Liver (tissue), 9 donors: ENCODE measurements around the gene PNPLA3. TPM values are rescaled to one million over a fixed set of nuclear protein-coding genes. Genes with fewer than 3 reads are reported as not detected.

Experiments used
- DNase-seq: peaks from one replicate; pipeline ENCODE4 v3.0.0-alpha.2; 2017; ENCODE audit warnings: low spot score
- H3K27ac ChIP-seq, 2 donors: one replicate each; pipeline ENCODE4 v1.7.0; 2013; ENCODE audit warnings: inconsistent platforms in 2 of 2, low read length in 2 of 2, control low read depth in 1 of 2, low read depth in 1 of 2, mild to moderate bottlenecking in 1 of 2
- H3K27me3 ChIP-seq, 4 donors: one replicate each; pipeline versions ENCODE4 v1.6.1 to v1.7.0; 2013; ENCODE audit warnings: low read length in 3 of 4, inconsistent platforms in 1 of 4, mild to moderate bottlenecking in 1 of 4, moderate library complexity in 1 of 4; ENCODE audit not compliant: control insufficient read depth in 4 of 4, insufficient read depth in 4 of 4
- H3K36me3 ChIP-seq, 4 donors: one replicate each; pipeline versions ENCODE4 v1.6.1 to v1.7.0; 2013; ENCODE audit warnings: low read length in 3 of 4, mild to moderate bottlenecking in 3 of 4, low read depth in 1 of 4, moderate library complexity in 1 of 4; ENCODE audit not compliant: control insufficient read depth in 4 of 4, insufficient read depth in 3 of 4
- H3K4me1 ChIP-seq, 4 donors: one replicate each; pipeline versions ENCODE4 v1.6.1 to v1.7.0; 2013; ENCODE audit warnings: low read length in 3 of 4, mild to moderate bottlenecking in 3 of 4, moderate library complexity in 1 of 4; ENCODE audit not compliant: control insufficient read depth in 4 of 4, insufficient read depth in 4 of 4
- H3K4me3 ChIP-seq, 3 donors: one replicate each; pipeline versions ENCODE4 v1.6.1 to v1.7.0; 2013; ENCODE audit warnings: low read length in 3 of 3, control low read depth in 1 of 3, low read depth in 1 of 3, mild to moderate bottlenecking in 1 of 3
- H3K9ac ChIP-seq, 2 donors: one replicate each; pipeline ENCODE4 v1.7.0; 2013; ENCODE audit warnings: low read length in 2 of 2, mild to moderate bottlenecking in 2 of 2, moderate library complexity in 2 of 2, control low read depth in 1 of 2, low read depth in 1 of 2
- H3K9me3 ChIP-seq, 4 donors: one replicate each; pipeline versions ENCODE4 v1.6.1 to v1.7.0; 2013; ENCODE audit warnings: low read length in 3 of 4; ENCODE audit not compliant: control insufficient read depth in 4 of 4
- ATF3 ChIP-seq: IDR thresholded peaks from 2 replicates; pipeline ENCODE4 v1.6.1; 2016; ENCODE audit warnings: antibody characterized with exemption
- EGR1 ChIP-seq, 2 donors: IDR thresholded peaks; 2 replicates each; pipeline ENCODE4 v1.6.1; 2016 to 2018; ENCODE audit warnings: antibody characterized with exemption in 2 of 2, low read depth in 2 of 2
- FOXA1 ChIP-seq: IDR thresholded peaks from 2 replicates; pipeline ENCODE4 v1.6.1; 2016; ENCODE audit warnings: antibody characterized with exemption
- FOXA2 ChIP-seq: IDR thresholded peaks from 2 replicates; pipeline ENCODE4 v1.6.1; 2016; ENCODE audit warnings: antibody characterized with exemption
- GABPA ChIP-seq, 2 donors: IDR thresholded peaks in 1 of 2; conservative IDR thresholded peaks in 1 of 2; 2 replicates each; pipeline ENCODE4 v1.6.1; 2016; ENCODE audit warnings: antibody characterized with exemption in 2 of 2, mild to moderate bottlenecking in 1 of 2, moderate library complexity in 1 of 2
- HNF4A ChIP-seq, 2 donors: conservative IDR thresholded peaks; 2 replicates each; pipeline ENCODE4 v1.6.1; 2016; ENCODE audit warnings: antibody characterized with exemption in 2 of 2, mild to moderate bottlenecking in 2 of 2
- HNF4G ChIP-seq: IDR thresholded peaks from 2 replicates; pipeline ENCODE4 v1.6.1; 2016; ENCODE audit warnings: antibody characterized with exemption
- JUND ChIP-seq, 2 donors: IDR thresholded peaks; 2 replicates each; pipeline ENCODE4 v1.6.1; 2016; ENCODE audit warnings: antibody characterized with exemption in 2 of 2
- NR2F2 ChIP-seq: IDR thresholded peaks from 2 replicates; pipeline ENCODE4 v1.6.1; 2016; ENCODE audit warnings: antibody characterized with exemption
- RAD21 ChIP-seq, 2 donors: IDR thresholded peaks; 2 replicates each; pipeline ENCODE4 v1.6.1; 2016; ENCODE audit warnings: antibody characterized with exemption in 2 of 2, mild to moderate bottlenecking in 2 of 2
- RXRA ChIP-seq, 2 donors: IDR thresholded peaks; 2 replicates each; pipeline ENCODE4 v1.6.1; 2017 to 2018; ENCODE audit warnings: antibody characterized with exemption in 2 of 2, mild to moderate bottlenecking in 1 of 2
- SP1 ChIP-seq: IDR thresholded peaks from 2 replicates; pipeline ENCODE4 v1.6.1; 2018; ENCODE audit warnings: antibody characterized with exemption, mild to moderate bottlenecking
- TAF1 ChIP-seq: conservative IDR thresholded peaks from 2 replicates; pipeline ENCODE4 v1.6.1; 2016; ENCODE audit warnings: antibody characterized with exemption, mild to moderate bottlenecking
- YY1 ChIP-seq: IDR thresholded peaks from 2 replicates; pipeline ENCODE4 v1.6.1; 2016; ENCODE audit warnings: antibody characterized with exemption, mild to moderate bottlenecking
- ZBTB33 ChIP-seq: IDR thresholded peaks from 2 replicates; pipeline ENCODE4 v1.6.1; 2016; ENCODE audit warnings: antibody characterized with exemption
- WGBS: extraction: QIAGEN DNeasy Blood & Tissue Kit; methylation state at CpG from one replicate; pipeline ENCODE4 v1.1.7; 2013; 5-methylcytosine and 5-hydroxymethylcytosine counted together
- polyA plus RNA-seq, 2 donors: library from polyadenylated mRNA; stranded (reverse) in 1 of 2; unstranded in 1 of 2; fragments of 200-250 nt in 1 of 2; fragments of >200 nt in 1 of 2; fragmentation: Nextera tagmentation in 1 of 2; extraction: Ambion mirVana in 1 of 2; gene quantifications; one replicate each; pipeline versions ENCODE4 v1.2.1 to v1.2.3, GENCODE V29; 2013 to 2015
- total RNA-seq, 2 donors: library from RNA; depleted of rRNA; stranded (reverse); fragments of >200 nt; gene quantifications; one replicate each; pipeline ENCODE4 v1.2.3, GENCODE V29; 2014
- TF ChIP-seq, protein P1 (sequence below): fragments of 150-350 bp; IDR thresholded peaks from 2 replicates; pipeline ENCODE4 v1.5.1; 2017; ENCODE audit warnings: improper control_type of control experiment, low read depth, low read length; ENCODE audit not compliant: missing input control
- TF ChIP-seq, protein P2 (sequence below): IDR thresholded peaks from 2 replicates; pipeline ENCODE4 v1.6.1; 2016; ENCODE audit warnings: antibody characterized with exemption, mild to moderate bottlenecking
- TF ChIP-seq, protein P3 (sequence below): IDR thresholded peaks from 2 replicates; pipeline ENCODE4 v1.6.1; 2016; ENCODE audit warnings: antibody characterized with exemption
- donor health status: healthy.
- donor health status: healthy.
- donor health status: healthy.
- donor health status: healthy.
- donor health status: healthy.

Gene PNPLA3
- total and polyA plus RNA-seq, 4 donors, result 15.9 to 59.1 (median 24.8) TPM

DNA sequence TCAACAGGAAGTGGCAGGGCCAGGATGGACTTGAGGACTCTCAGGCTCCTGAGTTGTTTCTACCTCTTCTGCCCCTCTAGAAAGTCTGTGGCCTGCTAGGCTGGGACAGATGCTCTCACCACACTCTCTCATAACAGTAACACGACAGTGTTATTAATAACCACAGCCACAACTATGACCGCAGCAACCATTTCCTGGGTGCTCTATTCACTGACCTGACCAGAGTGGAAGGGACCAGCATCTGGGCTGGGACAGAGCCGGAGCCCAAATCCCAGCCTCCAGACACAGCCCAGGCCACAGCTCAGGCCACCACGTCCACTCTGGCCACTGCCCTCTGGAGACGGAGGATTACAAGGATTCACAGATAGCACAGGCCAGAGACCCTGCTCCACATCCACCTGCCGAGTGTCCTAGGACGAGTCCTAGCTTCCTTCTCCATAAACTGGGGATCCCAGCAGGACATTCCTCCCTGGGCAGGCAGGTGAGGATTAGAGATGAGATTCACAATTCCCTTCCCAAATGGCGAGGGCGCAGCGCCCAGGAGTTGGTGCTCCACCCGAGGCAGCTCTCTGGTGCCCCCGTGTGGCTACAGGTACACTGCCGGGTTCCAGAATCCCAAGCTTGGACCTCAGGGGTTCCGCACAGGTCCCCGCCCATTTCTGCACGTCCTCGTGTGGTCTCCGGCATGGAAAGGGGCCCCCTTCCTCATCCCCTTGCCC lies 38.8 kb upstream of the PNPLA3 start:
- TF ChIP-seq FOXA2 (no peak), RAD21 (IDR thresholded peaks at IDR 0.05) (peak; percentile 65 to 76), HNF4G (no peak)
- TF ChIP-seq, protein P1, sequence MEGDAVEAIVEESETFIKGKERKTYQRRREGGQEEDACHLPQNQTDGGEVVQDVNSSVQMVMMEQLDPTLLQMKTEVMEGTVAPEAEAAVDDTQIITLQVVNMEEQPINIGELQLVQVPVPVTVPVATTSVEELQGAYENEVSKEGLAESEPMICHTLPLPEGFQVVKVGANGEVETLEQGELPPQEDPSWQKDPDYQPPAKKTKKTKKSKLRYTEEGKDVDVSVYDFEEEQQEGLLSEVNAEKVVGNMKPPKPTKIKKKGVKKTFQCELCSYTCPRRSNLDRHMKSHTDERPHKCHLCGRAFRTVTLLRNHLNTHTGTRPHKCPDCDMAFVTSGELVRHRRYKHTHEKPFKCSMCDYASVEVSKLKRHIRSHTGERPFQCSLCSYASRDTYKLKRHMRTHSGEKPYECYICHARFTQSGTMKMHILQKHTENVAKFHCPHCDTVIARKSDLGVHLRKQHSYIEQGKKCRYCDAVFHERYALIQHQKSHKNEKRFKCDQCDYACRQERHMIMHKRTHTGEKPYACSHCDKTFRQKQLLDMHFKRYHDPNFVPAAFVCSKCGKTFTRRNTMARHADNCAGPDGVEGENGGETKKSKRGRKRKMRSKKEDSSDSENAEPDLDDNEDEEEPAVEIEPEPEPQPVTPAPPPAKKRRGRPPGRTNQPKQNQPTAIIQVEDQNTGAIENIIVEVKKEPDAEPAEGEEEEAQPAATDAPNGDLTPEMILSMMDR, result peak; percentile 64
- H3K4me1 ChIP-seq, result peaks cover 0 to 6% (median 2%) of the 10 kb centered on the region in 4 donors
- H3K36me3 ChIP-seq, result no peaks in the 10 kb centered on the region
- H3K4me3 ChIP-seq, result no peak overlapping the region
- peak; percentile 81 for DNase-seq
- no peaks in the 10 kb centered on the region for H3K9me3 ChIP-seq
- no peak overlapping the region for H3K27ac ChIP-seq
- H3K27me3 ChIP-seq, result no peaks in the 10 kb centered on the region
- WGBS, result 29% methylated on average over 18 of the region's 18 CpGs
- H3K9ac ChIP-seq, result no peak overlapping the region

GRCh38 chr22:43885319-43885671 lies 38.3 kb upstream of the PNPLA3 start:
- Histone ChIP-seq H3K9me3 (no peaks in the 10 kb centered on the region), H3K9ac (no peak overlapping the region), H3K36me3 (no peaks in the 10 kb centered on the region), H3K27me3 (no peaks in the 10 kb centered on the region), H3K4me3 (no peak overlapping the region), H3K4me1 (peaks cover 0 to 6% (median 2%) of the 10 kb centered on the region in 4 donors), H3K27ac (no peak overlapping the region)
- WGBS, result 70% methylated on average over 7 of the region's 7 CpGs
- TF ChIP-seq EGR1 (IDR thresholded peaks at IDR 0.05; ENCODE audit: low read depth in 2 of 2), result no peak
- no peak for TF ChIP-seq FOXA2
- no peak for TF ChIP-seq HNF4G
- no peak for DNase-seq

DNA sequence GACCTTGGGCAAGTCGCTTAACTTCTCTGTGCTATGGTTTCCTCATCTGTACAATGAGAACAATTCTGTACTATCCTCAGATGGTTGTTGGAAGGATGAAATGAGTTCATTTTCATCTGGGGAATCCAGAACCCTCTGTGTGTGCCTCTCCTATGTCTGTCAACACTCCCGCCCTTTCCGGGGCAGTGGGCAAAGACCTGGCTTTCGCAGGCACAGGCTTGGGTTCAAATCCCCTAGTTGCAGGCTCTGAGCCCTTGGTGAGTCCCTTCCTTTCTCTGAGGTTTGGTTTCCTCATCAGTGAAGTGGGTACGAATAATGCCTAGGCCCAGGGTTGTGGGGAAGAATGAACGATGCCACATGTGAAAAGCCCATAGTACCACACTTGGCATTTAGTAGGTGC lies 37.8 kb upstream of the PNPLA3 start:
- H3K4me3 ChIP-seq, result no peak overlapping the region
- TF ChIP-seq HNF4A (conservative IDR thresholded peaks at IDR 0.05), result no peak
- no peak for TF ChIP-seq SP1
- no peak for TF ChIP-seq YY1
- TF ChIP-seq ATF3, result no peak
- TF ChIP-seq RAD21 (IDR thresholded peaks at IDR 0.05), result no peak
- no peak for TF ChIP-seq TAF1
- TF ChIP-seq FOXA2, result no peak
- TF ChIP-seq RXRA (IDR thresholded peaks at IDR 0.05), result no peak
- TF ChIP-seq, protein P1, result no peak
- TF ChIP-seq, protein P2, sequence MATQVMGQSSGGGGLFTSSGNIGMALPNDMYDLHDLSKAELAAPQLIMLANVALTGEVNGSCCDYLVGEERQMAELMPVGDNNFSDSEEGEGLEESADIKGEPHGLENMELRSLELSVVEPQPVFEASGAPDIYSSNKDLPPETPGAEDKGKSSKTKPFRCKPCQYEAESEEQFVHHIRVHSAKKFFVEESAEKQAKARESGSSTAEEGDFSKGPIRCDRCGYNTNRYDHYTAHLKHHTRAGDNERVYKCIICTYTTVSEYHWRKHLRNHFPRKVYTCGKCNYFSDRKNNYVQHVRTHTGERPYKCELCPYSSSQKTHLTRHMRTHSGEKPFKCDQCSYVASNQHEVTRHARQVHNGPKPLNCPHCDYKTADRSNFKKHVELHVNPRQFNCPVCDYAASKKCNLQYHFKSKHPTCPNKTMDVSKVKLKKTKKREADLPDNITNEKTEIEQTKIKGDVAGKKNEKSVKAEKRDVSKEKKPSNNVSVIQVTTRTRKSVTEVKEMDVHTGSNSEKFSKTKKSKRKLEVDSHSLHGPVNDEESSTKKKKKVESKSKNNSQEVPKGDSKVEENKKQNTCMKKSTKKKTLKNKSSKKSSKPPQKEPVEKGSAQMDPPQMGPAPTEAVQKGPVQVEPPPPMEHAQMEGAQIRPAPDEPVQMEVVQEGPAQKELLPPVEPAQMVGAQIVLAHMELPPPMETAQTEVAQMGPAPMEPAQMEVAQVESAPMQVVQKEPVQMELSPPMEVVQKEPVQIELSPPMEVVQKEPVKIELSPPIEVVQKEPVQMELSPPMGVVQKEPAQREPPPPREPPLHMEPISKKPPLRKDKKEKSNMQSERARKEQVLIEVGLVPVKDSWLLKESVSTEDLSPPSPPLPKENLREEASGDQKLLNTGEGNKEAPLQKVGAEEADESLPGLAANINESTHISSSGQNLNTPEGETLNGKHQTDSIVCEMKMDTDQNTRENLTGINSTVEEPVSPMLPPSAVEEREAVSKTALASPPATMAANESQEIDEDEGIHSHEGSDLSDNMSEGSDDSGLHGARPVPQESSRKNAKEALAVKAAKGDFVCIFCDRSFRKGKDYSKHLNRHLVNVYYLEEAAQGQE, result no peak
- no peak for TF ChIP-seq FOXA1
- TF ChIP-seq, protein P3, sequence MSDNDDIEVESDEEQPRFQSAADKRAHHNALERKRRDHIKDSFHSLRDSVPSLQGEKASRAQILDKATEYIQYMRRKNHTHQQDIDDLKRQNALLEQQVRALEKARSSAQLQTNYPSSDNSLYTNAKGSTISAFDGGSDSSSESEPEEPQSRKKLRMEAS, result no peak
- no peak for TF ChIP-seq ZBTB33
- no peak for TF ChIP-seq JUND (IDR thresholded peaks at IDR 0.05)
- TF ChIP-seq NR2F2, result no peak
- TF ChIP-seq HNF4G, result no peak
- TF ChIP-seq EGR1 (IDR thresholded peaks at IDR 0.05; ENCODE audit: low read depth in 2 of 2), result no peak
- no peak for TF ChIP-seq GABPA (IDR thresholded peaks at IDR 0.05 in 1 of 2, conservative IDR thresholded peaks at IDR 0.05 in 1 of 2)
- H3K9me3 ChIP-seq, result no peaks in the 10 kb centered on the region
- no peak overlapping the region for H3K9ac ChIP-seq
- H3K27me3 ChIP-seq, result no peaks in the 10 kb centered on the region
- DNase-seq, result no peak
- WGBS, result 90% methylated on average over 6 of the region's 6 CpGs
- no peaks in the 10 kb centered on the region for H3K36me3 ChIP-seq
- no peak overlapping the region for H3K27ac ChIP-seq
- peaks cover 0 to 6% (median 2%) of the 10 kb centered on the region in 4 donors for H3K4me1 ChIP-seq
